ENCODE measurements around the gene BRSK2. TPM values are rescaled to one million over a fixed set of nuclear protein-coding genes. Genes with fewer than 3 reads are reported as not detected.

Gene BRSK2
- total and polyA plus RNA-seq, 2 experiments from 2014 or later = 4.7 to 13.6 TPM

DNA sequence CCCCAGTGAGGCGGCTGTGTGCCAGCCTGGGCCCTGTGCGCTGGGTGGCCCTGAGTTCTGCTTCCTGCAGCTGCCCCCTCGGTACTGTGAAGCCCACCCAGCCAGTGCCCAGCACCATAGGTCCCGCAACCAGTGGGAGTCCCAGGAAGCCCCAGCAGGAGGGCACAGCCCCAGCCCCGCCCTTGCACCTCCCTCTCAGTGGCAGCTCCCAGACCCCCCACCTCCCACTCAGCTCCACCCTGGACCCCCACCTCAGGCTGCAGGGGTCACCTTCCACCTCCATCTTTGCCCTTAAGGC is 66.0 kb downstream of the BRSK2 start:
- Histone ChIP-seq H3K79me2 (no peaks in the 10 kb centered on the region), H3K27me3 (no peaks in the 10 kb centered on the region), H3K4me3 (no peak overlapping the region), H3K9me3 (ENCODE audit: low read depth) (no peaks in the 10 kb centered on the region), H4K20me1 (ENCODE audit: insufficient read depth, poor library complexity, severe bottlenecking) (no peaks in the 10 kb centered on the region), H3K9me2 (replicated peaks; ENCODE audit: insufficient read depth) (no peaks in the 10 kb centered on the region), H3K36me3 (replicated peaks; ENCODE audit: insufficient read depth, low read depth) (no peaks in the 10 kb centered on the region), H3K4me1 (ENCODE audit: insufficient read depth) (no peaks in the 10 kb centered on the region), H2AFZ (no peak overlapping the region), H3K27ac (no peak overlapping the region), H3K4me2 (no peak overlapping the region)
- no peak for DNase-seq (ENCODE audit: low spot score)
- TF ChIP-seq EZH2phosphoT487 (IDR thresholded peaks at IDR 0.05; ENCODE audit: low read depth, severe bottlenecking, unreplicated experiment) = no peak
- TF ChIP-seq EZH2 (IDR thresholded peaks at IDR 0.05; ENCODE audit: borderline replicate concordance) = no peak
- TF ChIP-seq, protein P1, sequence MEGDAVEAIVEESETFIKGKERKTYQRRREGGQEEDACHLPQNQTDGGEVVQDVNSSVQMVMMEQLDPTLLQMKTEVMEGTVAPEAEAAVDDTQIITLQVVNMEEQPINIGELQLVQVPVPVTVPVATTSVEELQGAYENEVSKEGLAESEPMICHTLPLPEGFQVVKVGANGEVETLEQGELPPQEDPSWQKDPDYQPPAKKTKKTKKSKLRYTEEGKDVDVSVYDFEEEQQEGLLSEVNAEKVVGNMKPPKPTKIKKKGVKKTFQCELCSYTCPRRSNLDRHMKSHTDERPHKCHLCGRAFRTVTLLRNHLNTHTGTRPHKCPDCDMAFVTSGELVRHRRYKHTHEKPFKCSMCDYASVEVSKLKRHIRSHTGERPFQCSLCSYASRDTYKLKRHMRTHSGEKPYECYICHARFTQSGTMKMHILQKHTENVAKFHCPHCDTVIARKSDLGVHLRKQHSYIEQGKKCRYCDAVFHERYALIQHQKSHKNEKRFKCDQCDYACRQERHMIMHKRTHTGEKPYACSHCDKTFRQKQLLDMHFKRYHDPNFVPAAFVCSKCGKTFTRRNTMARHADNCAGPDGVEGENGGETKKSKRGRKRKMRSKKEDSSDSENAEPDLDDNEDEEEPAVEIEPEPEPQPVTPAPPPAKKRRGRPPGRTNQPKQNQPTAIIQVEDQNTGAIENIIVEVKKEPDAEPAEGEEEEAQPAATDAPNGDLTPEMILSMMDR (IDR thresholded peaks at IDR 0.05; ENCODE audit: poor library complexity) = no peak
- WGBS (ENCODE audit: low lambda C conversion rate, missing lambda C conversion rate) = 100% methylated on average over 2 of the region's 5 CpGs

DNA sequence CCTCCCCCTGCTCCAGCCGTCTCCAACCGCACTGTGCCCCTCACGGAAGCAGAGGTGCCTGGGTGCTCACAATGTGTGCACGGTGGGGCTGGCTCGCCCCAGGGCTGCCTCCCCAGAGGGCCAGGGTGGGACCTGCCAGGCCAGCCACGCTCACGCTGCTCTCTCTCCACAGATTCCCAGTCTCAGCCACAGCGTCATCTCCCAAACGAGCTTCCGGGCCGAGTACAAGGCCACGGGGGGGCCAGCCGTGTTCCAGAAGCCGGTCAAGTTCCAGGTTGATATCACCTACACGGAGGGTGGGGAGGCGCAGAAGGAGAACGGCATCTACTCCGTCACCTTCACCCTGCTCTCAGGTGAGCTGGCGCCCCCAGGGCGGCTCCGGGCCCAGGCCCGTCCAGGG is 66.4 kb downstream of the BRSK2 start:
- no peak overlapping the region for H3K4me3 ChIP-seq
- H3K27ac ChIP-seq = no peak overlapping the region
- TF ChIP-seq EZH2phosphoT487 (IDR thresholded peaks at IDR 0.05; ENCODE audit: low read depth, severe bottlenecking, unreplicated experiment) = no peak
- TF ChIP-seq, protein P1 (IDR thresholded peaks at IDR 0.05; ENCODE audit: poor library complexity) = no peak
- TF ChIP-seq EZH2 (IDR thresholded peaks at IDR 0.05; ENCODE audit: borderline replicate concordance) = no peak
- no peaks in the 10 kb centered on the region for H3K36me3 ChIP-seq (replicated peaks; ENCODE audit: insufficient read depth, low read depth)
- H3K27me3 ChIP-seq = no peaks in the 10 kb centered on the region
- no peak overlapping the region for H2AFZ ChIP-seq
- WGBS (ENCODE audit: low lambda C conversion rate, missing lambda C conversion rate) = 91% methylated on average over 21 of the region's 22 CpGs
- no peaks in the 10 kb centered on the region for H3K9me3 ChIP-seq (ENCODE audit: low read depth)
- H3K4me2 ChIP-seq = no peak overlapping the region
- H3K9me2 ChIP-seq (replicated peaks; ENCODE audit: insufficient read depth) = no peaks in the 10 kb centered on the region
- H3K4me1 ChIP-seq (ENCODE audit: insufficient read depth) = no peaks in the 10 kb centered on the region
- no peaks in the 10 kb centered on the region for H4K20me1 ChIP-seq (ENCODE audit: insufficient read depth, poor library complexity, severe bottlenecking)
- H3K79me2 ChIP-seq = no peaks in the 10 kb centered on the region
- no peak for DNase-seq (ENCODE audit: low spot score)

DNA sequence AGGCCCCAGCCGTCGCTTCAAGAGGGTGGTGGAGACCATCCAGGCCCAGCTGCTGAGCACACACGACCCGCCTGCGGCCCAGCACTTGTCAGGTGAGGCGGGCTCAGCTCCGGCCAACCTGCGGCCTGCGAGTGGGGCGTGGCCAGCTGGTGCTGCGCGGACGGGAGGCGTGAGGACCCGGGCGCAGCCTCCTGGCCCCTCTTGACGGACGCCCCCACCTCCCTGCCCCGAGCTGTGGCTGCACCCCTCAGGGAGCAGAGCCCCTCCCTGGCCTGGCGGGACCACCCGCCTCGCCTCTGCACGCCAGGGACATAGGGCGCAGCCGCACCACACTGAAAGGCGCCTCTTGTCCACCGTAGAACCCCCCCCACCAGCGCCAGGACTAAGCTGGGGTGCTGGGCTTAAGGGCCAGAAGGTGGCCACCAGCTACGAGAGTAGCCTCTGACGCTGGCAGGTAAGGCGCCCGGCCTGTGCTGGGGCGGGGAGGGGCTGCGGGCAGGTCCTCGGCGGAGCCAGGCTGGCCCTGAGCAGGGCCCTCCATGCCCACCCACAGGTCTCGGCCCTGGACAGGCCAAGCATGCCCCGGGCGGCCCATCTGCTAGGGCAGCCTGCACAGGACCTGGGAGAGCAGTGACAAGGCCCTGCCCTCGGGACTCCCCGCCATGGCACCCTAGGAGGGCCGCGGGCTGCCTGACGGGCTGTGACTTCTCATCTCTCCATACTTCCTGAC is 67.0 kb downstream of the BRSK2 start:
- Histone ChIP-seq H3K9me3 (ENCODE audit: low read depth) (no peaks in the 10 kb centered on the region), H2AFZ (no peak overlapping the region), H3K27me3 (no peaks in the 10 kb centered on the region), H3K4me3 (no peak overlapping the region), H4K20me1 (ENCODE audit: insufficient read depth, poor library complexity, severe bottlenecking) (no peaks in the 10 kb centered on the region), H3K4me2 (no peak overlapping the region), H3K36me3 (replicated peaks; ENCODE audit: insufficient read depth, low read depth) (no peaks in the 10 kb centered on the region), H3K27ac (no peak overlapping the region), H3K4me1 (ENCODE audit: insufficient read depth) (no peaks in the 10 kb centered on the region), H3K9me2 (replicated peaks; ENCODE audit: insufficient read depth) (no peaks in the 10 kb centered on the region), H3K79me2 (no peaks in the 10 kb centered on the region)
- DNase-seq (ENCODE audit: low spot score) = no peak
- WGBS (ENCODE audit: low lambda C conversion rate, missing lambda C conversion rate) = 96% methylated on average over 26 of the region's 44 CpGs
- TF ChIP-seq EZH2 (IDR thresholded peaks at IDR 0.05; ENCODE audit: borderline replicate concordance) (no peak), EZH2phosphoT487 (IDR thresholded peaks at IDR 0.05; ENCODE audit: low read depth, severe bottlenecking, unreplicated experiment) (no peak)
- TF ChIP-seq, protein P1 (IDR thresholded peaks at IDR 0.05; ENCODE audit: poor library complexity) = no peak
